GM19455 (cell line): ENCODE data around the gene ERFL.
A peak's percentile ranks its signal among the peaks of the same experiment; 100 is the strongest.

Source experiments
- ATAC-seq: cut with Tn5 transposase; IDR thresholded peaks from one replicate; pipeline ENCODE4 v1.9.1; 2021; ENCODE audit not compliant: unreplicated experiment

ERFL gene

DNA sequence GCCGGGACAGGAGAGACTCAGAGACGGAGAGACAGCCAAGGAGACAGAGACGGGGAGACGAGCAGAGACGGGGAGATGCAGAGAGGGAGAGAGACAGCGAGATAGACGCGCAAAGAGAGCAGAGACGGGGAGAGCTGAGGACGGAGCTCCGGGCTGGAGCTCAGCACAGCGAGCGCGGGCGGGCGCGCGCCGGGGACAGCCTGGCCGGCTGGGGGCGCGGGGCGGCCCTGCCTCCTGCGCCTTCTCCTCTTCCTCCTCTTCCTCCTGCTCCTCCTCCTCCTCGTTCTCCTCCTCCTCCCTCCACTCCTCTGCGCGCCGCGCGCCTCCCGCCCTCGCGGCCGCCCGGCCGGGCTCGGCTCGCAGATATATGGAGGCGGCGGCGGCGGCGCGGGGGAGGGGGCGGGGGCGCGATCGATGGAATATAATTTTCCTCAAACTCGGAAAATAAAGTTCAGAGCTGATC is at the start of gene ERFL:
Gene ERFL, minus strand, starts transcription at position 229 of the 463 bp plus-strand sequence. CDS start 15,530 bp downstream, outside the sequence.
- ATAC-seq: no peak

DNA sequence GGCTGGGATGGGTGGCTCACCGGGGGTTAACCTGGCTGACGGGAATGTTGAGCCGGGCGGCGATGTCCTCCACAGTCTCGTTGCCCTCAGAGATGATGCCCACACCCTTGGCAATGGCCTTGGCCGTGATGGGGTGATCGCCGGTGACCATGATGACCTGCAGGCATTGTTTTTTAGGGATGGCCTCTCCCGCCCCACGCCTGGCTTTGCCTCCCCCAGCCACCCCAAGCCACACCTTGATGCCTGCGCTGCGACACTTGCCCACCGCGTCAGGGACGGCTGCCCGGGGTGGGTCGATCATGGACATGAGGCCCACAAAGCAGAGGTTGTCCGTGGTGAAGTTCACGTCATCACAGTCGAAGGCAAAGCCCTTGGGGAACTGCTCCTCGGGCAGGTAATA is 49.7 kb upstream of the ERFL start:
- ATAC-seq: no peak

DNA sequence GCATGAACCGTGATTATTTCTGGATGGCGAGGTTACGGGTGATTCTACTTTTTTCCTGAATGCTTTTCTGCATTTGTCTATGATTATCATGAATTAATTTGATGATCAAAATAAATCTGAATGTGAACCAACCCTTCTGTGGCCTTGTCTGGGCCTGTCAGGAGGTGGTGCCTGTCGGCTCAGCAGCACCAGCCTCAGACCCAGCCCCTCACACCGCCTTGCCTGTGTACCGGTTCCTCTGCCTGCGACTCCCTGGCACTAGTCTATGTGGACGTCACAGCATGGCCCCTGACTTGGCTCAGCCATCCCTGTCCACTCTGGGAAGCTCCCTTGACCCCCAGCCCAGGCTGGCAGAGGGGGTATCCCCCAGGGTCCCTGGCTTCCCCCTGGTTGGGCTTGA is 46.4 kb upstream of the ERFL start:
- no peak for ATAC-seq

DNA sequence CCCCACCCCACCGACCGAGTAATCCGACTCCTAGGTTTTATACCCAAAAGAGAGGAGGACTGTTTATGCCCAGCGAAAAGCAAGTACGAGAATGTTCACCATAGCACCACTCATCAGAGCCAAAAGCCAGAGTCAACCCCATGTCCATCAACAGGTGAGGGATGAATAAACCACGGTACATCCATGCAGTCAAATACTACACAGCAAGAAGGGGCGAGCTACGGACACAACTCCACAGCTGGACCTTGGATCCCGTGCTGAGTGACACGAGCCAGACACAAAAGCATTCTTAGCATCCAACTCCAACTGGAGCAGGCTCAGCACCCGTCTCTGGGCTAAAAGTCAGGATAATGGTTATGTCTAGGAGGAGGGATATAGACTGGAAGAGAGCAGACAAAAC is 43.1 kb upstream of the ERFL start:
- no peak for ATAC-seq

- ATAC-seq: no peak
These were observed 41.7 kb upstream of the ERFL start for GRCh38 chr19:41969772-41970458.

GRCh38 chr19:41968751-41969595 is 40.7 kb upstream of the ERFL start:
- no peak for ATAC-seq

DNA sequence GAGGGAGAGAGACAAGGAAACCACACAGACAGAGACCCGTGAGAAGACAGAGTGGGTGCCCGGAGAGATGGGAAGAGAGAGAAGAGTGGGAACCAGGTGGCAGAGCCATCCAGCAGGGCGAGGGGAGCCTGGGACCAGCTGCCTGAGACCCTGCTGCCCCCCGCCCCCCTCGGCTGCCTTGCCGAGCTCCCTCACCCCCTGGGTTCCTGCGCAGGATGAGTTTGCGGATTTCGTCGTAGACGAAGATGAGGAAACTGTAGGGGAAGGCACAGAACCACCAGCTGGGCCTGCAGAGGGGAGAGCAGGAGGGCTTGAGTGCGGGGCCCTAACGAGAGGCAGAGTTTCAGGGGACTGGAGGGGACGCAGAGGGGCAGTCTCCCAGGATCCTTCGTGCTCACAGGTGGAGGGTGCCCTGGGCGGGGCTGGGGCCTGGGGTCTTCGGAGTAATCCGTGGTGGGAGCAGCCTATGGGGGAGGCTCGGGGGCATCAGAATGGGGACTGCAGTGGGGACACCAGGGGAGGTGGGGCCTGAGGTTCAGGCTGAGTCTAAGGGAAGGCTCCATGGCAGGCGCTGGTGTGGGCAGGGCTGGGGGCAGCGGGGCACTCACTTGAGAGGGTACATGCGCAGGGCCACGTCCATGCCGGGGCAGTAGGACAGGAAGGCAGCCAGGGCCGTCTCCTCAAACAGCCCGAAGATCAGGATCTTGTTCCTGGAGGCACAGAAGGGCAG is 39.0 kb upstream of the ERFL start:
- ATAC-seq: no peak

- no peak for ATAC-seq
These were observed 36.9 kb upstream of the ERFL start for GRCh38 chr19:41965106-41965505.

DNA sequence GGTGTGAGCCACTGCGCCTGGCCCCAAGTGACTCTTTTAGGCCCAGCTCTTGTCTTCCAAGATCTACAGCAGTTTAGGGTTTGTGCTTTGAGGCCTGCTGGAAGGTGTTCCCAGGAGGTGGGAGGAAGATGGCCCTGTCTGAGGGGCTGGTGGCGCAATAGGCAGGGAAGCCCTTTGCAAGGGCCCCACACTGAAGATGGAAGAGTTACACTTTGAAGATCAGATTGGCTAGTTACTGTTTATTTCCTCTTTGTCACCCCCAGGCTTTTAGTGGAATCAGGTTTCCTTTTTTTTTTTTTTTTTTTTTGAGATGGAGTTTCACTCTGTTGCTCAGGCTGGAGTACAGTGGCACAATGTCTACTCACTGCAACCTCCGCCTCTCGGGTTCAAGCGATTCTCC is 32.7 kb upstream of the ERFL start:
- no peak for ATAC-seq

GRCh38 chr19:41959056-41960053 is 31.1 kb upstream of the ERFL start, which contains the start of gene RABAC1:
RABAC1 (minus strand) TSS chr19:41959321; CDS start chr19:41959292, 29 bp downstream.
- ATAC-seq: peak; percentile 69

- ATAC-seq: peak; percentile 45
These were observed 30.3 kb upstream of the ERFL start for GRCh38 chr19:41958367-41959055.

DNA sequence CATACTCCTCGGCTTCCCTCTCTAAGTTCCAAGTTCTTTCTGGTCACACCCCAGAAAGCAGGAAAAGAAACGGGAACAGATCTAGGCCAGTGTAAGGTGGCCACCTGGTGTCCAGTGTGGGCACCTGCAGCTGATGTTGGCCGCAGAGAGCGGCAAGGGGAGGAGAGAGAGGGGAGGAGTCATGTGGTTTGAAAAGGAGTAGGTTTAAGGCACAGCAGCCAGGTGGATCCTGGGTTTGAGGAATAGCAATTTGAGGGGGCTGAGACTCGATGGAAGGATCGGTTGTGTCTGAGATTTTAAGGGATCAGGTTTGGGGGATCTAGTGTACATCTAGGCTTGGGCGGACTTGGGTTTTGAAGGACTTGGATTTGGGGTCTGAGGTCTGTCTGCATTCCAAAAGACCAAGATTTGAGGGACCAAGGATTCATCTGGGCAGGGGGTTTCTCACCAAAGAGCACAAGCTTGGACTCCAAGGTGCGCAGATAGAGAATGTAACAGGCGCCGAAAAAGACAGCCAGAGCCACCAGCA is 29.7 kb upstream of the ERFL start:
- no peak for ATAC-seq

- no peak for ATAC-seq
These were observed 29.1 kb upstream of the ERFL start for GRCh38 chr19:41957161-41957837.

- no peak for ATAC-seq
These were observed 28.4 kb upstream of the ERFL start for GRCh38 chr19:41956621-41957020.

DNA sequence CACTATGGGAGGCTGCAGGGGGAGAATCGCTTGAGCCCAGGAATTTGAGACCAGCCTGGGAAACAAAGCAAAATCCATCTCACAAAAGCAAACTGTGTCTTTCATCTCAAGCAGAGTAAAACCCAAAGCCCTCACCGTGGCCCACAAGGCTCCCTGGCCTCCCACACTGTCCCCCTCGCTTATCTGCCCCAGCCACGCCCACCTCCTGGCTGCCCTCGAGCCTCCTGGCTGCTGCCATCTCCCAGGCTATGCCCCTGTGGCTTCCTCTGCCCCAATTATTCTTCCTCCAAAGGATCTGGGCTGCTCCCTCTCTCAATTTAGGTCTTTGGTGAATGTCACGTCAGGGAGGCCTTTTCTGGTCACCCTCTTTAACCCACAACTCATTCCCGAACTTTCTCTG is 27.3 kb upstream of the ERFL start:
- ATAC-seq: no peak

GRCh38 chr19:41951686-41952172 is 23.5 kb upstream of the ERFL start:
- no peak for ATAC-seq

DNA sequence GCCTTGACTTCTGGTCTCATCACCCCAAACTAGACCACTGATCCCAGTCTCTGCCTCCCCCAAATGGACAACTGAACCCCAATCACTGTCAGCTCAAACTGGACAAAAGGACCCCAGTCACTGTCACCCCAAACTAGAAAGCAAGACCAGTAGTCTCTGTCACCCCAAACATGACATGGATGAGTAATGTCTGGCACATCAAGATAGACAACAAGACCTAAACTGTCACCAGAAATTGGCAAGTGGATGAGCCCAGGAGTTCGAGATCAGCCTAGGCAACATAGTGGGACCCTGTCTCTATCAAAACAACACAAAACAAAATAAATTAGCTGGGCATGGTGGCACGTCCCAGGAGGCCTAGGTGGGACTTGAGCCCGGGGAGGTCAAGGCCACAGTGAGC is 18.8 kb upstream of the ERFL start:
- ATAC-seq: no peak

- ATAC-seq: peak; percentile 68
These were observed 17.0 kb upstream of the ERFL start for GRCh38 chr19:41945135-41945766.
